Measurements from ENCODE around the gene TRPC1. TPM values are rescaled to one million over a fixed set of nuclear protein-coding genes. Genes with fewer than 3 reads are reported as not detected.
"Not testable (repeated sequence)": the region's sequence is repeated elsewhere in the genome, so short reads cannot be mapped to it uniquely, and the experiment has no call there.

TRPC1 gene
- 7.2 and 14.0 TPM in 2 replicates for total RNA-seq

DNA sequence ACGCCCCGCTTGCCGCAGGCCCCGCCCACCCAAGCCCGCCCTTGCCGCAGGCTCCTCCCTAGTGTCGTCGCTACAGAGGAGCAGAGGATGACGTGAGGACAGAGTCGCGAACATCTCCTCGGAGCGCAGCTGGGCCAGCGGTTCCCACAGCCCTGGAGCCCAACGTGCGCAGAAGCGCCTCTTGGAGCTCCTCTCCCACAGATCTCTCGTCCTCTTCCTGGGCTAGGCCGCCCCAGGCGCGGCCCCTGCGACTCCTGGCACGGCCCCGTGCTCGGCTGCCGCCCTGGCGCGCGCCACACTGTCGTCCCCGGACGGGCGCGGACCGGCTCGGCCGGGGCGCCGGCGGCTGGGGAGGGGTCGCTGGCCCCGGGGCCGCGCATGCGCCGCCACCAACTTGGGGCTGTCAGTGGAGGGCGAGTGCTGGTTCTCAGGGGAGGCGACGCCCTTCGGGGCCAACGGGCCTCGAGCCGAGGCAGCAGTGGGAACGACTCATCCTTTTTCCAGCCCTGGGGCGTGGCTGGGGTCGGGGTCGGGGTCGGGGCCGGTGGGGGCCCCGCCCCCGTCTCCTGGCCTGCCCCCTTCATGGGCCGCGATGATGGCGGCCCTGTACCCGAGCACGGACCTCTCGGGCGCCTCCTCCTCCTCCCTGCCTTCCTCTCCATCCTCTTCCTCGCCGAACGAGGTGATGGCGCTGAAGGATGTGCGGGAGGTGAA, at the start of gene TRPC1:
TSS of gene TRPC1 (plus strand) at position 67 of the 714 bp plus-strand sequence. CDS start at position 593, 526 bp downstream.
- peak; percentile 75 for DNase-seq

- no peak for DNase-seq
Measured at GRCh38 chr3:142676151-142676550, 47.7 kb upstream of the TRPC1 start.

DNA sequence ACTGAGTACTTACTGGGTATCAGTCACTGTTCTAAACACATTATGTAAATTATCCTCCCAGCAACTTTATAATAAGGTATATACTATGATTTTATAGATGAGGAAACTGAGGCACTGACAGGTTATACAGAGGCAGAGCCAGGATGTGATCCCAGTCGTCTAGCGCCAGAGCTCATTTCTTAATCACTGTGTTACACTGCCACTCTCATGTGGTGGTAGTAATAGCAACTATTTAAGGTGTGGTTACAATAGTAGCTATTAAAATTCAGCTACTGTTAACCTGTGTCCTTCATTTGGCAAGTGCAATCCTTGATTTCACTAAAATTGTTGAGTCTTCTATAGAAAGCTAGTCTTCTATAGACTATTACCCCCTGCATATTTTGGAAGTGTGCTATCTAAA, 43.1 kb upstream of the TRPC1 start:
- DNase-seq, result peak; percentile 2

GRCh38 chr3:142690613-142691012, 33.2 kb upstream of the TRPC1 start:
- DNase-seq, result no peak

DNA sequence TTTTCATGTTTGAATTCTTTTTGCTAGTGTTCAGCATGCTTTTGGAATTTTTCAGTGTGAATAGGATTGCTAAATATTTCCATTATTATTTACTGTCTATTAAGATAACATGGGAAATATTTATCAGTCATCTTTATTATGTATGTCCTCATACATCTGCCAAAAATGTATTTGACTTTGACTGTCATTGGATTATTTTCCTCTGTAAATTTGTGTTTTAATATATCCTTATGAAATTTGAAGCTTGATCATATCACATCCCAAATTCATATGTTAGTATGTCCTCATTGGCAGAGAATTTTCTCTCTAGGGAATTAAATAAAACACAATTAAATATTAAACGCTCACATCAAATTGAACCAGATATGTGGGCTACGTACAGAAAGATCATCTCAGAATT, 32.3 kb upstream of the TRPC1 start:
- DNase-seq, result no peak

GRCh38 chr3:142693136-142693853, 30.5 kb upstream of the TRPC1 start:
- no peak for DNase-seq

DNA sequence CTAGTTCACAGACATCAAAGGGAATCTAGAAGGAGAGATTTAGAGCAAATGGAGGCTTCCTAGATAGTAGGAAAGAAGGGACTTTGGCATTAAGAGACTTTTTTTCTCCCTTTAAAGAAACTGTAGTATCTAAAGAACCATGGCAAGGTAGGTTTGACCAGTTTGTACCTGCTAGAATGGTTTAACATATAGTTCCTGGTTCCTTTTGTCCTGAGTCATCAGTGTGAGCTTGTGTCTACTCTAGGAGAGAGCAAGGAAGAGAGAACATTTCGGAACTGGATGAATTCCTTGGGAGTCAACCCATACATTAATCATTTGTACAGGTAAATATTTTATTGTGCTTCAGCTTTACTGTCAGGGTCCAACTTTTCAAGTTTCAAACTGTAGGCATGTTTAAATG, 29.6 kb upstream of the TRPC1 start:
- DNase-seq, result no peak

GRCh38 chr3:142705198-142705597, 18.6 kb upstream of the TRPC1 start:
- no peak for DNase-seq

DNA sequence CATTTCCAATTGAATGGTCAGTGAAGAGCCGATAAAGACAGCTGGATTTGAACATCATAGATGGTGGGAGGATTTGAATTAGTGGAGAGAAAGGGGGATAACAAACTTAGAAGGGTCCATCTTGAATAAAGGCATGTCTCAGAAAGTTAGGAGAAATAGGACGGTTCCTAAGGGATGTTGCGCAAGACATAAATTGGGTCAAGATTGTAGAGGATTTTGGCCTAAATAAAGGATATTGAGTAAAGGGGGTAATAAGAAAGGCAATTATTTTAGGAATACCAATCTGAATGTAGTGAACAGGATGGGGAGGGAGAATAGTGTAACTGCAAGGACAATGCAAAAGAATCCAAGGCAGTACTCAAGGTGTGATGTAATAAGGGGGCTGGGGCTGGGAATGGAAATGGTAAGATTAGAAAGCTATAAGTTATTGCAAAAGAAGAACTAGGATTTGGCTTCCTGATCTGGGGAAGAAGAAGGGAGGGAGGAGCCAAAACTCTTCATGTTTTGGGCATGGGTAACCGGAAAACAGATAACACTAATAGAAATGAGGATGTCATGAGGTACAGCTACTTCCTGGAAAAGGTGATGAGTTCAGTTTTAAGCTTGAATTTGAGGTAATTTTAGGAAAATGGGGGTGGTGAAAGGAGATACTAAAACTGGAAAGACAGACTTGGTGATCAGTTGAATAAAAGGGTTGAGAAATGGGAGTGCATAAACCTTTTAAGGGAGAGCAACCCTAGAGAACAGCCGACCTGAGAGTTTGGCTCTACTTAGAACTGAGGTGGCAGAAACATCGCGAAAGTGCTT, 17.3 kb upstream of the TRPC1 start:
- no peak for DNase-seq

DNA sequence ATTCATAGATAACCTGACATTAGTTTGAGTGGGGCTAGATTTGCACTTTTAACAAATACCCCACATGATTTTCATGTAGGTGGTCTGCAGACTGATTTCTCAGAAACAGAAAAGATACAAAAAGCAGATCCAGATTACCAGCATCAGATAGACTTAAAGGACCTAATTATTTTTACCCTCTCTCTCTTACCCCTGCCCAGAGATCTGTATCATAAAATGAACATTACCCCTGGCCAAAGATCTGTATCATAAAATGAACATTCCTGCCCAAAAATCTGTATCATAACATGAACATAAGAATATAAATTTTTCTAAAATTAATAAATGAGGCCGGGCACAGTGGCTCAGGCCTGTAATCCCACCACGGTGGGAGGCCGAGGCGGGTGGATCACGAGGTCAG, 14.6 kb upstream of the TRPC1 start:
- DNase-seq, result no peak

DNA sequence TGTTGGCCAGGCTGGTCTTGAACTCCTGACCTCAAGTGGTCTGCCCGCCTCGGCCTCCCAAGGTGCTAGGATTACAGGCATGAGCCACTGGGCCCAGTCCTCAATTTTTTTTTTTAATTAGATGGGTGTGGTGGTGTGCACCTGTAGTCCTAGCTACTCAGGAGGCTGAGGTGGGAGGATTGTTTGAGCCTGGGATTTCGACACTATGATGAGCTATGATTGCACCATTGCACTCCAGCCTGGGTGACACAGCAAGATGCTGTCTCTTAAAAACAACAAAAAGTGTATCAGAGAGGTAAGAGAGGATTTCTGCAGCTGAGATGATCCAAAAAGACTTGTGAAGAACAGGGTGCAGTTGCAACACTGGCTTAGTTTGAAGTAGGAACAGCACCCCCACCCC, 9.0 kb upstream of the TRPC1 start:
- DNase-seq, result not testable (repeated sequence)

DNA sequence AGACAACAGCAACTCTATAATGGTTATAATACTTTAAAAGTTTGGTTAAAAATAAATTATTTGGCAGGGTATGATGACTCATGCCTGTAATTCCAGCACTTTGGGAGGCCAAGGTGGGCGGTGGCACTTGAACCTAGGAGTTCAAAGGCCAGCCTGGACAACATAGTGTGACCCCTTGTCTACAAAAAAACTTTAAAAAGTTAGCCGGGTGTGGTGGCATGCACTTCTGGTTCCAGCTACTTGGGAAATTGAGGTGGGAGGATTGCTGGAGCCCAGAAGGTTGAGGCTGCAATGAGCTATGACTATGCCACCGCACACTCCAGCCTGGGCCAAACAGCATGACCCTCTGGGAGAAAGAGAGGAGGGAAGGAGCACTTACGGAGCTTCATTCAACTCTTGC, 7.7 kb upstream of the TRPC1 start:
- no peak for DNase-seq

- no peak for DNase-seq
Measured at GRCh38 chr3:142723665-142723967, 218 bp upstream of the TRPC1 start.

DNA sequence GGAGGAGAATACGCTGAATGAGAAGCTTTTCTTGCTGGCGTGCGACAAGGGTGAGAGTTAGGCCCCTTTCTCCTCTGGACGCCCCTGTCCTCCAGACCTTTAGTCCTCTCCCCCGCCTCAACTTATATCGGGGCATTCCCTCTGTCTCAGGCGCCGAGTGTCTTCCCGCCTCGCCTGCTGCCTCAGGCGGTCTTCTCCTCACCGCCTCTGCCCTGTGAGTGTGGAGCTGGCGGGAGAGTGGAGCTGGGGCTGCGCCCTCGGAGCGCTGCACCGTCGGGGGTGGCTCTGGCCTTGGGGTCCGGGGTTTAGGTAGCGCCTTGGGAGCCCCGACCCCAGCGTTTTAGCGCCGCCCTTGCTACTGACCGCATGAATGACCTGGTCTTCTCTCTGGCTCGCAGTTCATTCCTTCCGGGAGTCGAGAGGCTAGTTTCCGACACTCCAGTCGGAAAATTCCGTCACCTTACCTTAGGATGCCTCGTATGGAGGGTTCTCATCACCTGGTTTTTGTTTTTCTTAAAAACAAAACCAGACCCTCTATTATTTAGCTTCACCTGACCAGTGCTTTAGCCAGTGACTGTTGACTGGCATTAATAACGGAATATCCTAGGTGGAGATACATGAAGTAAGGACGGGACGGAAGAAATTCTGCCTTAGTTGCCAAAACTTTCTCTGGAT, 985 bp downstream of the TRPC1 start:
- DNase-seq, result peak; percentile 38

DNA sequence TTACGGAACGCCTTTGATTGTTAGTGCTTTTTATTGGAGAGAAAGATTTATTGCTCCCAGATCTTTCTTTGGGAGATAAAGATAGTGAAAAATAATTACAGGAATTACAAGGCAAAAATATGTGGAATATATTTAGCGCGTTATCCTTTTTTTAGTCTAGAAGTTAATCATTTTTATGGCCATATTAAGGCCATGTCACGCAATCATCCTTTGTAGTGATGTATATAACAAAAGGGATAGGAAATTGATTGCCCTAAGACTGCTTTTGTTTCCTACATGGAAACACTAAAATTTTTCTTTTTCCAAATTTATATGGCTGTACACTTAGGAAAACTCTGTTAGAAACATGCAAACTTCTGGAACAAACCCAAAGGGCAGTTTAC, 1.5 kb downstream of the TRPC1 start:
- no peak for DNase-seq

DNA sequence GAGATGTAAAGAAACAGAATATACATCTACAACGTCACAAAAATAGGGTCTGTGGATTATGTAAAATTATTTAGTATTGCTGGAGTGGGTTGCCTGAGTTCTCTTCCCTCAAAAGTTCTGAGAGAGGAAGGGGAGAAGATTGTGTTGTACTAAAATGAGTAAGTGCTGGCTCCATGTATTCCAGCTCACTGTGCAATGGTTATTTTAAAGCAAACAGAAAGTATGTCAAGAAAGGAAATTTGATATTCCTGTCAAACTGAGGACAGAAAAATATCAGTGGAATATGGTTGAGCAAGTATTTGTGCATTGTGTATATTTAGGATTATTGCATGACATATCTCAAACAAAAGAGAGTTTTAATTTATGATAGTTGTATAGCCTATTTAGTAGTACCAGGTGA, 2.2 kb downstream of the TRPC1 start:
- no peak for DNase-seq

DNA sequence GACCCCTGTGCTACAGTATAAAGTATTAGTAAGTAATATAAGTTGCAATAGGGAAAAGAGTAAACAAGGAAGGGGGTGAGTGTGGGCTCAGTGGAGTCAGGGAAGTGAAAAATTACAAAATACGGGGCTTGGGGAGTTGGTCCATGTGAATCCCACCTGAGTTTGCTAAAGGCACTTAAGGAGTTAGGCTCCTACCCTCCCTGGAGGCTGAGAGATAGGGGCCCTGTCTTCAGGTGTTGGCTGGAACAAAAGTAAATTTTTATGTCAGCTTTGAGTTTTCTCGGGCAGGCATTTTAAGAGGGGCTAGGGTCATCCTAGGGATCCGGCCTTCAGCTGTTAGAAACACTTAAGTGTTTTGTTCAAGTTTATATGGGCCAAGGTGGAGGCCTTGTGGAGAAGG, 8.2 kb downstream of the TRPC1 start:
- DNase-seq, result no peak

DNA sequence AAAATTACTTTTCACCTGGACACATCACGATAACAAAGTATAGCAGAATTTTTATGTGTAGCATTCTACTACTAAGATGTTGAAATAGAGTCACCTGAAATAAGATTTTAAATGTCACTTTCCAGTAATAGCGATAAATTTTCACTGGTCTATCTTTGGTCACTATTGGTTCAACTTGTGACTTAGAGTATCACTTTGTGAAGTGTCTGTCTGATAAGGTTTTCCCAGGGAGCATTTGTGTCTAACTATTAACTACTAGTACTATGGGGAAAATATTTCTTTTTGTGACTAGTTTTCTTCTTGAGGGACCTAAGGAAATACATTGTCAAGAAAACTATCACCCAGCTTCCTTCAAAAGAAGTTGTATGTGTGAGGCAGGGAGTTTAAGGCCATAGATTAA, 11.0 kb downstream of the TRPC1 start:
- no peak for DNase-seq

GRCh38 chr3:142735462-142735861, 11.6 kb downstream of the TRPC1 start:
- no peak for DNase-seq

DNA sequence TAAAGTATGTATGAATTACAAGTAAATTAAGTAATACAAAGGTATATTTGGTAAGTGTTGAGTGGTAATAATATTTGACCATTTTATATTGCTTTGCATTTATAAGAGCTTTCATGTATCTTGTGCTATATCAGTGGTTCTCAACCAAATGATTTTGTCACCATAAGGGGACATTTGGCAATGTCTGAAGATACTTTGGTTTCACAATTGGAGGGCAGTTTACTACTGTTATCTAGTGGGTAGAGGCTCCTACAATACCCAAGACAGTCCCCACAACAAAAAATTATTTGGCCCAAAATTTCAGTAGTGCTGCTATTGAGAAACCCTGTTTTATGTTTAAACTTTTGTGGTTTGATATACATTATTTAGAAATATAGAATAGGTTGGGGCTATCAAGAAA, 14.6 kb downstream of the TRPC1 start:
- DNase-seq, result no peak

DNA sequence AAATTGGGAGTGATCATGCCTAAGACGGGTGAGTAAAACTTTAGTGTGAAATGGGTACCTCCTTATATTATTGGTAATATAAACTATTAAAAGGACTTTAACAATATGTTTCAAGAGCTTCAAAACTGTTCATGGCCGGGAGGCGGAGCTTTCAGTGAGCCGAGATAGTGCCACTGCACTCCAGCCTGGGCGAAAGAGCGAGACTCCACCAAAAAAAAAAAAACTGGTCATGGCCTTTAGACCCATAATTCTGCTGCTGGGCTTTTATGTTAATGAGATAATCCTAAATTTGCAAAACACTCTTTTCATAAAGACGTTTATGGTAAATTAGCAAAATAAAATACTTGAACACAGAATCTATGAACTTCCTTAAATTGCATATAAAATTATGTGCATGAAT, 22.8 kb downstream of the TRPC1 start:
- DNase-seq, result no peak

- not testable (repeated sequence) for DNase-seq
Measured at GRCh38 chr3:142750531-142750930, 26.7 kb downstream of the TRPC1 start.

DNA sequence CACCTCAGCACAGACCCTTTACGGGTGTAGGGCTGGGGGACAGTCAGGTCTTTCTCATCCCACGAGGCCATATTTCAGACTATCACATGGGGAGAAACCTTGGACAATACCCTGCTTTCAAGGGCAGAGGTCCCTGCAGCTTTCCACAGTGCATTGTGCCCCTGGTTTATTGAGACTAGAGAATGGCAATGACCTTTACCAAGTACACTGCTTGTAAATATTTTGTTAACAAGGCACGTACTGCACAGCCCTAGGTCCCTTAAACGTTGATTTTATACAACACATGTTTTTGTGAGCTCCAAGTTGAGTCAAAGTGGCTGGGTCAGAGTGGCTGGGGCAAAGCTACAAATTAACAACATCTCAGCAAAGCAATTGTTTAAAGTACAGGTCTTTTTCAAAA, 28.8 kb downstream of the TRPC1 start:
- not testable (repeated sequence) for DNase-seq

All from dermis blood vessel endothelial cell (primary cell).